GM23248 (cell line): ENCODE results near the gene WBP1L.
"Not testable (repeated sequence)": the region's sequence is repeated elsewhere in the genome, so short reads cannot be mapped to it uniquely, and the experiment has no call there.

Experiments used
- EZH2 ChIP-seq: fragments of 200-600 bp; sonication (generic); IDR thresholded peaks from 2 replicates; pipeline ENCODE4 v1.6.1; 2018; ENCODE audit warnings: antibody characterized with exemption, mild to moderate bottlenecking; ENCODE audit not compliant: insufficient read depth, poor library complexity, severe bottlenecking
- EZH2phosphoT487 ChIP-seq: fragments of 200-600 bp; sonication (generic); IDR thresholded peaks from 2 replicates; pipeline ENCODE4 v1.6.1; 2018; ENCODE audit warnings: antibody characterized with exemption, moderate library complexity, mild to moderate bottlenecking, low read depth; ENCODE audit not compliant: insufficient read depth

- TF ChIP-seq EZH2phosphoT487, EZH2: not testable (repeated sequence)
Measured at GRCh38 chr10:102838276-102838927, 94.7 kb downstream of the WBP1L start.
